Kidney epithelial cell (primary cell): Measurements from ENCODE around the gene SCPEP1. TPM values are rescaled to one million over a fixed set of nuclear protein-coding genes. Genes with fewer than 3 reads are reported as not detected.

Source experiments
- DNase-seq: peaks from one replicate; pipeline ENCODE4 v3.0.0-alpha.2; 2010; ENCODE audit warnings: low read depth
- H3K27me3 ChIP-seq: 2 replicates; pipeline ENCODE4 v1.6.0; 2011; ENCODE audit warnings: low read length; ENCODE audit not compliant: control insufficient read depth, insufficient read depth
- H3K36me3 ChIP-seq: 2 replicates; pipeline ENCODE4 v1.5.1; 2011; ENCODE audit warnings: low read length; ENCODE audit not compliant: control insufficient read depth, insufficient read depth
- H3K4me3 ChIP-seq: 2 replicates; pipeline ENCODE4 v1.5.1; 2011; ENCODE audit warnings: low read depth, mild to moderate bottlenecking, control low read depth, low read length
- total RNA-seq: library from RNA; depleted of rRNA; stranded (reverse); fragments of >200 nt; gene quantifications from 2 replicates; pipeline ENCODE4 v1.2.3, GENCODE V29; 2015
- TF ChIP-seq, protein P1 (sequence below): IDR thresholded peaks from 2 replicates; pipeline ENCODE4 v1.5.1; 2011; ENCODE audit warnings: mild to moderate bottlenecking, moderate library complexity, low read length, control low read depth, inconsistent platforms; ENCODE audit not compliant: insufficient read depth, poor library complexity, severe bottlenecking

Gene SCPEP1
- total RNA-seq, 1 donor from 2014 or later, result 24.8 TPM

GRCh38 chr17:56988901-56989572, 11.1 kb downstream of the SCPEP1 start:
- TF ChIP-seq, protein P1, sequence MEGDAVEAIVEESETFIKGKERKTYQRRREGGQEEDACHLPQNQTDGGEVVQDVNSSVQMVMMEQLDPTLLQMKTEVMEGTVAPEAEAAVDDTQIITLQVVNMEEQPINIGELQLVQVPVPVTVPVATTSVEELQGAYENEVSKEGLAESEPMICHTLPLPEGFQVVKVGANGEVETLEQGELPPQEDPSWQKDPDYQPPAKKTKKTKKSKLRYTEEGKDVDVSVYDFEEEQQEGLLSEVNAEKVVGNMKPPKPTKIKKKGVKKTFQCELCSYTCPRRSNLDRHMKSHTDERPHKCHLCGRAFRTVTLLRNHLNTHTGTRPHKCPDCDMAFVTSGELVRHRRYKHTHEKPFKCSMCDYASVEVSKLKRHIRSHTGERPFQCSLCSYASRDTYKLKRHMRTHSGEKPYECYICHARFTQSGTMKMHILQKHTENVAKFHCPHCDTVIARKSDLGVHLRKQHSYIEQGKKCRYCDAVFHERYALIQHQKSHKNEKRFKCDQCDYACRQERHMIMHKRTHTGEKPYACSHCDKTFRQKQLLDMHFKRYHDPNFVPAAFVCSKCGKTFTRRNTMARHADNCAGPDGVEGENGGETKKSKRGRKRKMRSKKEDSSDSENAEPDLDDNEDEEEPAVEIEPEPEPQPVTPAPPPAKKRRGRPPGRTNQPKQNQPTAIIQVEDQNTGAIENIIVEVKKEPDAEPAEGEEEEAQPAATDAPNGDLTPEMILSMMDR, result no peak
- no peaks in the 10 kb centered on the region for H3K27me3 ChIP-seq
- no peak overlapping the region for H3K4me3 ChIP-seq
- H3K36me3 ChIP-seq, result no peaks in the 10 kb centered on the region
- DNase-seq, result no peak

DNA sequence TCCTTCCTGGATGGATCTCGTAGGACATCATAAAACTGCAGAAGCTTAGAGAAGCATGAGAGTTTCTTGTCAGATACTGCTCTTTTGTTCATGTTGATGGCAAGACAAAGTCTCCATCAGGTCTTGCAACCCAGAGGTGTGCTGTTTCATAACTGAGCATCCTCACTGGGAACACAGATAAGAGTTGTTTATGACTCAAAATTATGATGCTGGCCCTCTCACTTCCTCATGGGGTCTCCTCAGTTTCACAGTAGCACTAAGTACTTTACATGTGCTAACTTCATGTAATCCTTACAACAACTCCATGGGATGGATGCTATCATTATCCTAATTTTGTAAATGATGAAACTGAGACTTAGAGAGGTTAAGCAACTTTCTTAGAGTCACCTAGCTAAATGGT, 14.4 kb downstream of the SCPEP1 start:
- Histone ChIP-seq H3K36me3 (no peaks in the 10 kb centered on the region), H3K4me3 (no peak overlapping the region), H3K27me3 (no peaks in the 10 kb centered on the region)
- DNase-seq, result no peak
- TF ChIP-seq, protein P1, result no peak

GRCh38 chr17:56994009-56994792, 16.3 kb downstream of the SCPEP1 start:
- H3K27me3 ChIP-seq, result no peaks in the 10 kb centered on the region
- TF ChIP-seq, protein P1, result no peak
- DNase-seq, result no peak
- H3K4me3 ChIP-seq, result no peak overlapping the region
- H3K36me3 ChIP-seq, result no peaks in the 10 kb centered on the region

DNA sequence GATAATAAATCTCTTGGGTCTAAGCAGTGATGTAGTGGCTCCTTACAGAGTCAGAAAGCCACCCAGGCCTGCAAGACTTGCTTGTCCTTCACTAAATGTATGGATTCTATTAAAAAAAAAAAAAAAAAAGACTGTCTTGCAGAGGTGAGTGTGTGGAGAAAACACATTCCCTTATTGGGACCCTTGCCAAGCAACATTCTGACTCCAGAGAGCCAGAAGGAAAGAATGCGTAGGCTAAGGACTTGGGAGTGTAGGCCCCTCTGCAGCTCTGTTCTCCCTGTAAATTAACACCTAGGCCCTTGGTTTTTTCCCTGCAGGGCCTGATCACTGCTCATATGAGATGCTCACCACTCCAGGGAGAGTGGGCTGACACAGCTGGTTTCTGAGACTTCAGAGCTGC, 17.8 kb downstream of the SCPEP1 start:
- no peaks in the 10 kb centered on the region for H3K27me3 ChIP-seq
- no peak for DNase-seq
- no peaks in the 10 kb centered on the region for H3K36me3 ChIP-seq
- TF ChIP-seq, protein P1, result no peak
- no peak overlapping the region for H3K4me3 ChIP-seq

DNA sequence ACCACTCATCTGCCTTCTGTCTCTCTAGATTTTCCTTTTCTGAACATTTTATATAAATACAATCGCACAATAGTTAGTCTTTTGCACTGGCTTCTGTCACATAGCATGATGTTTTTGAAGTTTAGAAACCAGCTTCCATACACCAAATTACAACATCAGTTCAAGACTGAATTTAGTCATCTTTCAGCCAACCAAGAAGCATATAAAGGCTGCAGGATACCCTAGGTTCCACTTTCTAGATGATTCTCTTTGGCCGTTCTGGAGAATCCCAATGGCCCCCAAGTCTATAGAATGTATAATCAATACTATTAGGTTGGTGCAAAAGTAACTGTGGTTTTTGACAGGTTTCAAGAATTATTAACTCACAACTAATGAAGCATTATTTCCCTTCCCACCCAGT, 19.4 kb downstream of the SCPEP1 start:
- TF ChIP-seq, protein P1, result no peak
- no peak for DNase-seq
- H3K36me3 ChIP-seq, result no peaks in the 10 kb centered on the region
- H3K4me3 ChIP-seq, result no peak overlapping the region
- no peaks in the 10 kb centered on the region for H3K27me3 ChIP-seq
